GM21825 (cell line): Measurements from ENCODE around the gene SEL1L2.

Experiments used
- ATAC-seq: cut with Tn5 transposase; IDR thresholded peaks from one replicate; pipeline ENCODE4 v1.9.1; 2021; ENCODE audit warnings: mild to moderate bottlenecking, moderate library complexity; ENCODE audit not compliant: unreplicated experiment

SEL1L2 gene

DNA sequence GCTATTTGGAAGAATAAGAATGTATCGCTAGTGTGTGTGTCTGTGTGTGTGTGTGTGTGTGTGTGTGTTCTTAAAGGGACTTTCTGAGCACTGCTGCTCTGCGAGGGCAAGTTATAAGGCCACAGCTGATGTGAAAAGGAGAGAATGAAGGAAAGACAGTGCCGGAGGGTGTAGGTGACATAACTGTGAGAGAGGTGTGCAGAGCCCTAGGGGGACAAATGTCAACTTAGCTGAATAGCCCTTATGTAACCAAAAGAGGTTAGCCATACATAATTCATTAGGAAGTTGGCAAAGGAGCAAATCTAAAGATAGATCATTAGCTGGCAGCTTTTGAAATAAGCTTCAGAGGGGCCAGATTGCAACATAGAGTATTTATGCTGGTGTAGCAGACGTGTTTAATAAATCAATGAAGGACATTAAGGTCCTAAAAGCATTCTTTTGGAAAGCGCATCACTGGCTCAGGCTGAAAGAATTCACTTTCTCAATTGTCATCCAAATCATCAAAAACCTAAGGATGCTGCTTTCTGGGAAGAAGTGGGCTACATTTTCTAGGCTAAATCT, 124.5 kb downstream of the SEL1L2 start:
- ATAC-seq, result no peak

GRCh38 chr20:13865156-13865555, 125.3 kb downstream of the SEL1L2 start:
- ATAC-seq, result no peak

DNA sequence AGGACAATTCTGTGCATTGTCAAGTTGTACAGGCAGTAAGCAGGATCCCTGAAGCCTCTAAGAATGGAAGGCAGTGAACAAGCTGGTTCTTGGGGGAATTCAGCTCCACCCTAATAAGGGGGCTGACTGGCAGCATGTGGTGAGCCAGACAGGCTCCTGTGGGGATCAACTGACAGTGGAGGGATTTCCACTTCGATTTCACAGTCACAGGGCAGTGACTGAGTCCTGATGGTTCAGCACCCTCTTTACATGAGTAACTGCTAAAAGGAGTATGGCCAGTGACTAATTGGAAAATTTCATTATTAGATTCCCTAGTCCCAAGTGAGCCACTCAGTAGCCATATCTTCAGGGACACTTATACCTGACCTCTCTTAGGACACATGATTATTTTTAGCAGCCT, 127.2 kb downstream of the SEL1L2 start:
- ATAC-seq, result no peak

DNA sequence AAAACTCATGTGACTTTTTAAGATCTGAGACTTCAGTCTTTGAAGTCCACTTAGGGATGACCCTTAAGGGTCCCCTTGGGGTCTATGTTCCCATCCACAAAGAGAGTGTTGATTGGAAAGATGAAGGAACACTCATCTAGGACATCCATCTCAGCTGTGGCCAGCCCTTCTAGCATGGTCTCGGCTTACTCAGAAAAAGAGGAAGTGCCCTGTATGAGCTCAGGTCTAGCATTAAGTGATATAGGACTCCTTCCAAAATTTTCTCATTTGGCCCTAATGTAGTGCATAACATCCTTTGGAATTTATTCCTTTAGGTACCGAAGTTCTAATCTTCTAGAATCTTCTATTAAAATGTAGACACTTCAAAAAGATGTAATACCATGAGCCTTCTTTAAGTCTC, 128.2 kb downstream of the SEL1L2 start:
- ATAC-seq, result no peak

- no peak for ATAC-seq
Observed at GRCh38 chr20:13858871-13859270, 131.5 kb downstream of the SEL1L2 start.

DNA sequence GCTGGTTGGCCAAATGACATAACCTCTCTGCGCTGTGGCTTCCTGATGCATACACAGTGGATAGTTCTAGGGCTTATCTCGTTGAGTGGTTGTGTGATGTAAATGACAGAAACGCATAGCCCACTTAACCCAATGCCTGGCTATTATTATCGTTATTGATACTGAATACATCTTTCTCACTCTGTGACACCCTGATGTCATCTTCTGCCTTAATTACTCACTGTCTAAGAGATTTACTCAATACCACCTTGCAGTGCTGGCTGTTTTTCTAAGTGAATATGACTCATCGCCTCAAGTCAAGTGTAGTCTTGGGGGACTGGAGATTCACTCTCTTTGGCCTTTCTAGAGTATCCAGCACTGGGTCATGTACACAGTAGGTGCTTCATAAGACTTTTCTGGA, 132.0 kb downstream of the SEL1L2 start:
- ATAC-seq, result no peak

- ATAC-seq, result no peak
Observed at GRCh38 chr20:13857961-13858360, 132.5 kb downstream of the SEL1L2 start.

DNA sequence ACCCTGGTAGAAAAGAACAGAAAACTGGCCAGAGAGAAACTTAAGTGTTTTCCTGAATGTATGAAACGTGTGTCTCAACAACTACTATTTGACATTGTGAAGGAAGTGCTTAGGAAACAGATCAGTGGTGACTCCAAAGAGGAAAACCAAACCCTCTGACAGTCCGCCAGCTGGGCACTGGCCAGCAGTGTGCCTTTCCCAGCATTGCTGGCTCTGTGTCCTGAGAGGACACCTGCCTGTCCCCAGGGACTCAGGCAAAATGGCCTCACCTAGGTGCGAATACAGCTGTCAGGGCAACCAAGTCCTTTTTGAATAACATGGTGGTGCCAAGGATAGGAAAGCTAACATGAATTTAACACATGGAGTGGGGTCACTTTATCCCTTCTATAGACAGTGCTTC, 133.1 kb downstream of the SEL1L2 start:
- no peak for ATAC-seq

GRCh38 chr20:13856354-13856753, 134.1 kb downstream of the SEL1L2 start:
- ATAC-seq, result no peak

DNA sequence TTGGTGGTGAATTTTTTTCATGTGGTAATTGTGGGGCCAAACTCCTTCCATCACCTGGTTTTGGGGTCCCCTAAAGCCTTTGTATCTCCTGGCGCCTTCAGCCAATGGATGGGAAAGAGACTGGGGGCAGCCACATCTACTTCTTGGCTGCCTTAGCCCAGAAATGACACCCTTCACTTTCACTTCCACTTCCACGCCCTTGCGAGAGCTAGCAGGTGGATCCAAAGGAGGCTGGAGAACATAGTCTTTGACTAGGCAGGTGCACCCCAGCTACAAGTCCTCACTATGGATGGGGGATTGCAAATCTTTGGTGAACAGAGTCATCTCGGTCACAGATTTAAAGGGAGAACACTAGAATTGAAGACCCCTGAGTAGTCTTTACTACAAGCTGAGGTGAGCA, 134.8 kb downstream of the SEL1L2 start:
- ATAC-seq, result no peak

GRCh38 chr20:13852306-13852705, 138.1 kb downstream of the SEL1L2 start:
- ATAC-seq, result no peak

GRCh38 chr20:13851279-13851678, 139.1 kb downstream of the SEL1L2 start:
- ATAC-seq, result no peak

DNA sequence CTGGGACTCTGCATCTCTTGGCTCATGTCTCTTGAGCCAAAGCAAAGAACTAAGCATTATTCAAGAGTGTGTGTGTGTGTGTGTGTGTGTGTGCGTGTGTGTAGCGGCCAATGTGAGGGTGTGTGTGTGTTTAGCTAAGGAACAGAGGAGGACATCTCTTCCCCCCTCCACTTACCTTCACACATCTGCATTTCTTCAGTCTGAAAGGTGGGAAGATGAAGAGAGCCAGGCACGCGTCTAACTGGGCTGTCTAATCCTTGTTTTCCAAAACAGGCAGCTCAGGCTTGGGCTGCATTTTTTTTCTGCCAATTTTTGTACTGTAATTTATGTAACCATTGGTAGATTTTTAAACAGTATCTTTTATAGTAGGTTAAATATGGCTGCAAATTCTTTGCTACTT, 146.1 kb downstream of the SEL1L2 start:
- ATAC-seq, result no peak

DNA sequence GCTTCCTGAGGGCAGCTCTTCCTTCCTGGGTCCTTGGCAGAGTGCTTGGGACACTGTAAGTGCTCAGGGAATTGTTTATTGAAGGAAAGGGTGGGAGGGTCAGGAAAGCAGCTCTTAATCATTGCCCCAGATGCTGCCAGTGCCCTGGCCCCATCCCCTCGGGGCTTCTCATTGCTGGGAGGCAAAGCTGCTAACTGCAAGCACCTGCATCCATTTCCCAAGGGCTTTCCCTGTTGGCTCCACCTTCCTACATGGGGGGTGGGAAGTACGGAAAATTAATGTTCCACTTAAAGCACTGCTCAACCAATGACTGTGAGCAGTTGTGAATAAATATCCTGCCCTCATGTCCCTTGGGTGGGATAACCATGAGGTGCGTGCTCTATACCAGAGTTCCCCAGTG, 149.2 kb downstream of the SEL1L2 start:
- ATAC-seq, result no peak

GRCh38 chr20:13840093-13840465, 150.3 kb downstream of the SEL1L2 start:
- no peak for ATAC-seq

- ATAC-seq, result no peak
Observed at GRCh38 chr20:13839421-13840092, 150.9 kb downstream of the SEL1L2 start.

- no peak for ATAC-seq
Observed at GRCh38 chr20:13838664-13839063, 151.8 kb downstream of the SEL1L2 start.

- no peak for ATAC-seq
Observed at GRCh38 chr20:13831476-13831875, 158.9 kb downstream of the SEL1L2 start.

DNA sequence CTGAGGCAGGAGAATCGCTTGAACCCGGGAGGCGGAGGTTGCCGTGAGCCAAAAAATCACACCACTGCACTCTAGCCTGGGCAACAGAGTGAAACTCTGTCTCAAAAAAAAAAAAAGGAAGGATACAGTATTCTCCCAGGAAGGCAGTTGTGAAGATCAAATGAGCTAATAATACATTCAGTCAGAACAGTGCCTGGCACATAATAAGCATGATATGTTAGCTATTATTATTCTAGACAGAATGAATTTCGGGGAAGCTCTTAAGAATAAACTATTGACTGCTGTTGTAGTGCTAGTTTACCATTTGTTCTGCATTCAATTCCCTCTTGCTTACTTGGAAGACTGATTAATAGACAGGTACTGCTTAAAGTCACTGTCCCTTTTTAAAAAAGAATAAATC, 164.9 kb downstream of the SEL1L2 start:
- ATAC-seq, result no peak

- no peak for ATAC-seq
Observed at GRCh38 chr20:13824459-13824858, 166.0 kb downstream of the SEL1L2 start.

GRCh38 chr20:13822459-13822858, 168.0 kb downstream of the SEL1L2 start:
- no peak for ATAC-seq

GRCh38 chr20:13821876-13822275, 168.5 kb downstream of the SEL1L2 start:
- no peak for ATAC-seq
